HEK293 (cell line): ENCODE data around the gene DPF3.

Source experiments
- CTCF ChIA-PET: fragments of 350-600 bp; formaldehyde crosslinking; extraction: SDS; loops from one replicate; lab custom pipeline; 2021; ENCODE audit warnings: antibody characterized with exemption; lab: Yijun Ruan, JAX
- POLR2A ChIA-PET: fragments of 300-600 bp; formaldehyde crosslinking; extraction: SDS; loops from one replicate; lab custom pipeline; 2020; ENCODE audit warnings: antibody characterized with exemption, inconsistent platforms; lab: Yijun Ruan, JAX
- H3K27ac ChIP-seq: fragments of 200-500 bp; sonication (Bioruptor generic); 2 replicates; pipeline ENCODE4 v1.5.1; 2014; ENCODE audit warnings: low read depth, low read length, control low read depth, inconsistent platforms; ENCODE audit errors: extremely low read depth
- H3K36me3 ChIP-seq, 2 experiments: fragments of 200-500 bp in 1 of 2; sonication (Bioruptor generic) in 1 of 2; 1 replicate in 1 of 2; 2 replicates in 1 of 2; pipeline ENCODE4 v1.5.1; 2014 to 2017; ENCODE audit warnings: inconsistent platforms in 2 of 2, low read length in 2 of 2; ENCODE audit not compliant: control insufficient read depth in 2 of 2, insufficient read depth in 1 of 2
- H3K4me1 ChIP-seq: fragments of 200-500 bp; sonication (Bioruptor generic); 2 replicates; pipeline ENCODE4 v1.5.1; 2014; ENCODE audit warnings: mild to moderate bottlenecking, low read length, inconsistent platforms; ENCODE audit not compliant: control insufficient read depth, insufficient read depth
- H3K4me3 ChIP-seq: 2 replicates; pipeline ENCODE4 v1.5.1; 2011; ENCODE audit warnings: low read depth, mild to moderate bottlenecking, control low read depth, low read length, moderate library complexity
- H3K9me3 ChIP-seq: fragments of 200-500 bp; sonication (Bioruptor generic); 2 replicates; pipeline ENCODE4 v1.5.1; 2014; ENCODE audit warnings: low read depth, low read length, inconsistent platforms; ENCODE audit not compliant: control insufficient read depth, insufficient read depth
- HOXD13 ChIP-seq: sonication (generic); formaldehyde crosslinking; IDR thresholded peaks from 2 replicates; pipeline ENCODE4 v1.8.0; 2022; ENCODE audit warnings: missing genetic modification reagents, borderline replicate concordance
- OSR2 ChIP-seq: fragments of 450-650 bp; formaldehyde crosslinking; IDR thresholded peaks from 2 replicates; pipeline ENCODE4 v1.5.1; 2016; ENCODE audit warnings: missing biosample characterization, missing genetic modification characterization
- PBX3 ChIP-seq: sonication (generic); formaldehyde crosslinking; IDR thresholded peaks from 2 replicates; pipeline ENCODE4 v1.8.1; 2022; ENCODE audit warnings: mild to moderate bottlenecking, moderate library complexity, missing genetic modification reagents
- SCRT1 ChIP-seq: fragments of 450-650 bp; formaldehyde crosslinking; IDR thresholded peaks from 2 replicates; pipeline ENCODE4 v1.5.1; 2016; ENCODE audit warnings: missing biosample characterization, missing genetic modification characterization, borderline replicate concordance
- SP3 ChIP-seq: fragments of 450-650 bp; formaldehyde crosslinking; IDR thresholded peaks from 2 replicates; pipeline ENCODE4 v1.5.1; 2016; ENCODE audit warnings: missing biosample characterization, missing genetic modification characterization
- ZBTB20 ChIP-seq: fragments of 450-650 bp; formaldehyde crosslinking; IDR thresholded peaks from 2 replicates; pipeline ENCODE4 v1.5.1; 2016; ENCODE audit warnings: missing biosample characterization, missing genetic modification characterization
- ZFP41 ChIP-seq: fragments of 450-650 bp; formaldehyde crosslinking; IDR thresholded peaks from 2 replicates; pipeline ENCODE4 v1.5.1; 2016; ENCODE audit warnings: missing biosample characterization, missing genetic modification characterization, borderline replicate concordance
- ZNF121 ChIP-seq: fragments of 450-650 bp; formaldehyde crosslinking; IDR thresholded peaks from 2 replicates; pipeline ENCODE4 v1.5.1; 2016; ENCODE audit warnings: missing biosample characterization, missing genetic modification characterization
- ZNF133 ChIP-seq: fragments of 450-650 bp; formaldehyde crosslinking; IDR thresholded peaks from 2 replicates; pipeline ENCODE4 v1.5.1; 2016; ENCODE audit warnings: missing biosample characterization, missing genetic modification characterization
- ZNF26 ChIP-seq: fragments of 450-650 bp; formaldehyde crosslinking; IDR thresholded peaks from 2 replicates; pipeline ENCODE4 v1.5.1; 2016; ENCODE audit warnings: missing biosample characterization, missing genetic modification characterization
- ZNF362 ChIP-seq: fragments of 450-650 bp; formaldehyde crosslinking; IDR thresholded peaks from 2 replicates; pipeline ENCODE4 v1.5.1; 2016; ENCODE audit warnings: missing biosample characterization, missing genetic modification characterization
- ZNF391 ChIP-seq: fragments of 450-650 bp; formaldehyde crosslinking; IDR thresholded peaks from 2 replicates; pipeline ENCODE4 v1.5.1; 2016; ENCODE audit warnings: low read depth, missing biosample characterization, missing genetic modification characterization, borderline replicate concordance
- ZNF501 ChIP-seq: fragments of 450-650 bp; formaldehyde crosslinking; IDR thresholded peaks from 2 replicates; pipeline ENCODE4 v1.5.1; 2016; ENCODE audit warnings: missing biosample characterization, missing genetic modification characterization
- ZNF529 ChIP-seq: fragments of 450-650 bp; formaldehyde crosslinking; IDR thresholded peaks from 2 replicates; pipeline ENCODE4 v1.5.1; 2017; ENCODE audit warnings: missing genetic modification characterization, missing biosample characterization; ENCODE audit not compliant: insufficient replicate concordance
- ZNF677 ChIP-seq: fragments of 450-650 bp; IDR thresholded peaks from 2 replicates; pipeline ENCODE4 v1.5.0; 2018; ENCODE audit warnings: missing biosample characterization, mild to moderate bottlenecking, missing genetic modification characterization, moderate library complexity
- TF ChIP-seq, protein P1 (sequence below): fragments of 450-650 bp; formaldehyde crosslinking; IDR thresholded peaks from 2 replicates; pipeline ENCODE4 v1.5.1; 2017; ENCODE audit warnings: missing biosample characterization, missing genetic modification characterization
- TF ChIP-seq, protein P2 (sequence below): fragments of 450-650 bp; formaldehyde crosslinking; IDR thresholded peaks from 2 replicates; pipeline ENCODE4 v1.5.1; 2016; ENCODE audit warnings: missing biosample characterization, missing genetic modification characterization
- TF ChIP-seq, protein P3 (sequence below): fragments of 450-650 bp; formaldehyde crosslinking; IDR thresholded peaks from 2 replicates; pipeline ENCODE4 v1.5.0; 2017; ENCODE audit warnings: missing biosample characterization, missing genetic modification characterization, borderline replicate concordance
- TF ChIP-seq, protein P4 (sequence below): fragments of 450-650 bp; formaldehyde crosslinking; IDR thresholded peaks from 2 replicates; pipeline ENCODE4 v1.5.1; 2016; ENCODE audit warnings: missing biosample characterization, missing genetic modification characterization

DPF3 gene

GRCh38 chr14:72758993-72759392 is 134.9 kb downstream of the DPF3 start (continued):
- TF ChIP-seq PBX3 (CRISPR knock-in tag), result no peak
- TF ChIP-seq, protein P1, sequence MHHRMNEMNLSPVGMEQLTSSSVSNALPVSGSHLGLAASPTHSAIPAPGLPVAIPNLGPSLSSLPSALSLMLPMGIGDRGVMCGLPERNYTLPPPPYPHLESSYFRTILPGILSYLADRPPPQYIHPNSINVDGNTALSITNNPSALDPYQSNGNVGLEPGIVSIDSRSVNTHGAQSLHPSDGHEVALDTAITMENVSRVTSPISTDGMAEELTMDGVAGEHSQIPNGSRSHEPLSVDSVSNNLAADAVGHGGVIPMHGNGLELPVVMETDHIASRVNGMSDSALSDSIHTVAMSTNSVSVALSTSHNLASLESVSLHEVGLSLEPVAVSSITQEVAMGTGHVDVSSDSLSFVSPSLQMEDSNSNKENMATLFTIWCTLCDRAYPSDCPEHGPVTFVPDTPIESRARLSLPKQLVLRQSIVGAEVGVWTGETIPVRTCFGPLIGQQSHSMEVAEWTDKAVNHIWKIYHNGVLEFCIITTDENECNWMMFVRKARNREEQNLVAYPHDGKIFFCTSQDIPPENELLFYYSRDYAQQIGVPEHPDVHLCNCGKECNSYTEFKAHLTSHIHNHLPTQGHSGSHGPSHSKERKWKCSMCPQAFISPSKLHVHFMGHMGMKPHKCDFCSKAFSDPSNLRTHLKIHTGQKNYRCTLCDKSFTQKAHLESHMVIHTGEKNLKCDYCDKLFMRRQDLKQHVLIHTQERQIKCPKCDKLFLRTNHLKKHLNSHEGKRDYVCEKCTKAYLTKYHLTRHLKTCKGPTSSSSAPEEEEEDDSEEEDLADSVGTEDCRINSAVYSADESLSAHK, result no peak
- TF ChIP-seq HOXD13 (CRISPR knock-in tag), result no peak
- TF ChIP-seq ZBTB20 (tag by site-specific recombination), result no peak
- TF ChIP-seq, protein P2, sequence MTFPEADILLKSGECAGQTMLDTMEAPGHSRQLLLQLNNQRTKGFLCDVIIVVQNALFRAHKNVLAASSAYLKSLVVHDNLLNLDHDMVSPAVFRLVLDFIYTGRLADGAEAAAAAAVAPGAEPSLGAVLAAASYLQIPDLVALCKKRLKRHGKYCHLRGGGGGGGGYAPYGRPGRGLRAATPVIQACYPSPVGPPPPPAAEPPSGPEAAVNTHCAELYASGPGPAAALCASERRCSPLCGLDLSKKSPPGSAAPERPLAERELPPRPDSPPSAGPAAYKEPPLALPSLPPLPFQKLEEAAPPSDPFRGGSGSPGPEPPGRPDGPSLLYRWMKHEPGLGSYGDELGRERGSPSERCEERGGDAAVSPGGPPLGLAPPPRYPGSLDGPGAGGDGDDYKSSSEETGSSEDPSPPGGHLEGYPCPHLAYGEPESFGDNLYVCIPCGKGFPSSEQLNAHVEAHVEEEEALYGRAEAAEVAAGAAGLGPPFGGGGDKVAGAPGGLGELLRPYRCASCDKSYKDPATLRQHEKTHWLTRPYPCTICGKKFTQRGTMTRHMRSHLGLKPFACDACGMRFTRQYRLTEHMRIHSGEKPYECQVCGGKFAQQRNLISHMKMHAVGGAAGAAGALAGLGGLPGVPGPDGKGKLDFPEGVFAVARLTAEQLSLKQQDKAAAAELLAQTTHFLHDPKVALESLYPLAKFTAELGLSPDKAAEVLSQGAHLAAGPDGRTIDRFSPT (tag by site-specific recombination), result no peak
- TF ChIP-seq ZNF501, result no peak
- TF ChIP-seq ZNF133 (tag by site-specific recombination), result no peak
- TF ChIP-seq ZNF362, result no peak
- TF ChIP-seq, protein P3, sequence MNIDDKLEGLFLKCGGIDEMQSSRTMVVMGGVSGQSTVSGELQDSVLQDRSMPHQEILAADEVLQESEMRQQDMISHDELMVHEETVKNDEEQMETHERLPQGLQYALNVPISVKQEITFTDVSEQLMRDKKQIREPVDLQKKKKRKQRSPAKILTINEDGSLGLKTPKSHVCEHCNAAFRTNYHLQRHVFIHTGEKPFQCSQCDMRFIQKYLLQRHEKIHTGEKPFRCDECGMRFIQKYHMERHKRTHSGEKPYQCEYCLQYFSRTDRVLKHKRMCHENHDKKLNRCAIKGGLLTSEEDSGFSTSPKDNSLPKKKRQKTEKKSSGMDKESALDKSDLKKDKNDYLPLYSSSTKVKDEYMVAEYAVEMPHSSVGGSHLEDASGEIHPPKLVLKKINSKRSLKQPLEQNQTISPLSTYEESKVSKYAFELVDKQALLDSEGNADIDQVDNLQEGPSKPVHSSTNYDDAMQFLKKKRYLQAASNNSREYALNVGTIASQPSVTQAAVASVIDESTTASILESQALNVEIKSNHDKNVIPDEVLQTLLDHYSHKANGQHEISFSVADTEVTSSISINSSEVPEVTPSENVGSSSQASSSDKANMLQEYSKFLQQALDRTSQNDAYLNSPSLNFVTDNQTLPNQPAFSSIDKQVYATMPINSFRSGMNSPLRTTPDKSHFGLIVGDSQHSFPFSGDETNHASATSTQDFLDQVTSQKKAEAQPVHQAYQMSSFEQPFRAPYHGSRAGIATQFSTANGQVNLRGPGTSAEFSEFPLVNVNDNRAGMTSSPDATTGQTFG (tag by site-specific recombination), result no peak
- TF ChIP-seq ZNF529, result no peak
- no peak for TF ChIP-seq SCRT1 (tag by site-specific recombination)

GRCh38 chr14:72758420-72758819 is 135.5 kb downstream of the DPF3 start:
- CTCF ChIA-PET, result interaction anchor here (0.9 kb wide), 2 partner anchors 11 to 244 kb away, joined by 3 read pairs; no protein-coding TSS in a partner anchor
- peak; percentile 83 for TF ChIP-seq ZNF677
- no peak for TF ChIP-seq OSR2 (tag by site-specific recombination)
- no peak for TF ChIP-seq ZNF121 (tag by site-specific recombination)

DNA sequence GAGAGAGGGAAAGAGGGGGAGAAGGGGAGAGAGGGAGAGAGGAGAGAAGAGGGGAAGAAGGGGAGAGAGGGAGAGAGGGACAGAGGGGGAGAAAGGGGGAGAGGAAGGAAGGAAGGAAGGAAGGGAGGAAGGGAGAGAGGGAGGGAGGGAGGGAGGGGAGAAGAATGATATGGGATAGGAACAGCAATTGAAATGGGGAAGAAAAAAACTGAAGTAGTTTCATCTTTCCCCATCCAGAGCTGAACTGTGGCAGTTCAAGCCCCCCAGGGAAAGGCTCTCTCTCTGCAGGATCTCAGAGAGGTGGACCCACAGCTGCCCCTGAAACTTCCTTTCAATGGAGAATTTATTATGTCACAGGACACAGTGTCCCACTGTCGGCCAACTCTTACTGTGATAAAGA is 136.9 kb downstream of the DPF3 start:
- no peaks in the 10 kb centered on the region for H3K9me3 ChIP-seq
- no peak overlapping the region for H3K27ac ChIP-seq
- H3K4me3 ChIP-seq, result no peak overlapping the region
- POLR2A ChIA-PET, result no interaction called here
- H3K36me3 ChIP-seq, result no peaks in the 10 kb centered on the region
- CTCF ChIA-PET, result interaction anchor here (0.7 kb wide), 1 partner anchor 763 kb away, joined by 3 read pairs; no protein-coding TSS in a partner anchor
- no peaks in the 10 kb centered on the region for H3K4me1 ChIP-seq
- no peak for TF ChIP-seq SP3
- TF ChIP-seq ZNF26, result no peak
- no peak for TF ChIP-seq ZFP41 (tag by site-specific recombination)
- TF ChIP-seq, protein P4, sequence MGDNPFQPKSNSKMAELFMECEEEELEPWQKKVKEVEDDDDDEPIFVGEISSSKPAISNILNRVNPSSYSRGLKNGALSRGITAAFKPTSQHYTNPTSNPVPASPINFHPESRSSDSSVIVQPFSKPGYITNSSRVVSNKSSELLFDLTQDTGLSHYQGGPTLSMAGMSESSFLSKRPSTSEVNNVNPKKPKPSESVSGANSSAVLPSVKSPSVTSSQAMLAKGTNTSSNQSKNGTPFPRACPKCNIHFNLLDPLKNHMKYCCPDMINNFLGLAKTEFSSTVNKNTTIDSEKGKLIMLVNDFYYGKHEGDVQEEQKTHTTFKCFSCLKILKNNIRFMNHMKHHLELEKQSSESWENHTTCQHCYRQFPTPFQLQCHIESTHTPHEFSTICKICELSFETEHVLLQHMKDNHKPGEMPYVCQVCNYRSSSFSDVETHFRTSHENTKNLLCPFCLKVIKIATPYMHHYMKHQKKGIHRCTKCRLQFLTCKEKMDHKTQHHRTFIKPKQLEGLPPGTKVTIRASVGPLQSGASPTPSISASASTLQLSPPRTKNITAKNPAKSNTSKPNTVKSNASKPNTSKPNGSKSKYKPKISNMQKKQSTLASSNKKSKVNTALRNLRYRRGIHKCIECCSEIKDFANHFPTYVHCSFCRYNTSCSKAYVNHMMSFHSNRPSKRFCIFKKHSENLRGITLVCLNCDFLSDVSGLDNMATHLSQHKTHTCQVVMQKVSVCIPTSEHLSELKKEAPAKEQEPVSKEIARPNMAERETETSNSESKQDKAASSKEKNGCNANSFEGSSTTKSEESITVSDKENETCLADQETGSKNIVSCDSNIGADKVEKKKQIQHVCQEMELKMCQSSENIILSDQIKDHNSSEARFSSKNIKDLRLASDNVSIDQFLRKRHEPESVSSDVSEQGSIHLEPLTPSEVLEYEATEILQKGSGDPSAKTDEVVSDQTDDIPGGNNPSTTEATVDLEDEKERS (tag by site-specific recombination), result no peak
- TF ChIP-seq ZNF391 (tag by site-specific recombination), result no peak

More at GRCh38 chr14:72758420-72758819, 135.5 kb downstream of the DPF3 start:
- H3K4me1 ChIP-seq, result no peaks in the 10 kb centered on the region
- H3K4me3 ChIP-seq, result no peak overlapping the region
- H3K9me3 ChIP-seq, result no peaks in the 10 kb centered on the region
- no peaks in the 10 kb centered on the region for H3K36me3 ChIP-seq
- POLR2A ChIA-PET, result no interaction called here
- H3K27ac ChIP-seq, result no peak overlapping the region
